GM18498 (cell line): Measurements from ENCODE around the gene THAP6.

Source experiments
- ATAC-seq: cut with Tn5 transposase; IDR thresholded peaks from one replicate; pipeline ENCODE4 v1.9.1; 2021; ENCODE audit warnings: mild to moderate bottlenecking, moderate library complexity; ENCODE audit not compliant: unreplicated experiment

The THAP6 gene

GRCh38 chr4:75566911-75567310 lies 52.6 kb downstream of the THAP6 start:
- no peak for ATAC-seq

DNA sequence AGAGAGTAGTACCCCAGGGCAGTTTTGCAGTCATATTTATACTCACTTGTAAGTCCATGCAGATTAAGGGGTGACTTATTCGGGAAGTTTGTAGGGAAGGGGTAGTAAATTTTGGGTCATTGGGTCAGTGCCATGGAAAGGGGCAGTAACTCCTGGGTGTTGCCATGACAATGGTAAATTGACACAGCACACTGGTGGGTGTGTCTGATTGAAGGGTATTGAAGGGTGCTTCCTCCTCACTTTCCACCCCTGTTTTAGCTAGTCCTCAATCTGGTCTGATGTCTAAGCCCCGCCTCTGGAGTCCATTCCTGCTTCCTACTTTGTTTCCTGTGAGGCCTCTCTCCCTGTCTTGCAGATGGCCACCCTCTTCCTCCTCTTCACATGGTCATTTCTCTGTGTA lies 53.5 kb downstream of the THAP6 start:
- no peak for ATAC-seq
